ENCODE results near the gene ZDHHC7. TPM values are rescaled to one million over a fixed set of nuclear protein-coding genes. Genes with fewer than 3 reads are reported as not detected.

The ZDHHC7 gene
- total RNA-seq, 6 experiments from 2014 or later: 73.9 to 90.4 (median 78.1) TPM

- H3K27ac Mint-ChIP-seq: peak overlapping the region; percentile 80
- peaks cover 28% of the 10 kb centered on the region for H3K4me1 Mint-ChIP-seq (ENCODE audit: low read depth)
- H3K36me3 Mint-ChIP-seq (ENCODE audit: low read depth): no peaks in the 10 kb centered on the region
- H3K9me3 Mint-ChIP-seq: peaks cover 6% of the 10 kb centered on the region
- peak; percentile 8 for DNase-seq
- TF ChIP-seq, protein P1, sequence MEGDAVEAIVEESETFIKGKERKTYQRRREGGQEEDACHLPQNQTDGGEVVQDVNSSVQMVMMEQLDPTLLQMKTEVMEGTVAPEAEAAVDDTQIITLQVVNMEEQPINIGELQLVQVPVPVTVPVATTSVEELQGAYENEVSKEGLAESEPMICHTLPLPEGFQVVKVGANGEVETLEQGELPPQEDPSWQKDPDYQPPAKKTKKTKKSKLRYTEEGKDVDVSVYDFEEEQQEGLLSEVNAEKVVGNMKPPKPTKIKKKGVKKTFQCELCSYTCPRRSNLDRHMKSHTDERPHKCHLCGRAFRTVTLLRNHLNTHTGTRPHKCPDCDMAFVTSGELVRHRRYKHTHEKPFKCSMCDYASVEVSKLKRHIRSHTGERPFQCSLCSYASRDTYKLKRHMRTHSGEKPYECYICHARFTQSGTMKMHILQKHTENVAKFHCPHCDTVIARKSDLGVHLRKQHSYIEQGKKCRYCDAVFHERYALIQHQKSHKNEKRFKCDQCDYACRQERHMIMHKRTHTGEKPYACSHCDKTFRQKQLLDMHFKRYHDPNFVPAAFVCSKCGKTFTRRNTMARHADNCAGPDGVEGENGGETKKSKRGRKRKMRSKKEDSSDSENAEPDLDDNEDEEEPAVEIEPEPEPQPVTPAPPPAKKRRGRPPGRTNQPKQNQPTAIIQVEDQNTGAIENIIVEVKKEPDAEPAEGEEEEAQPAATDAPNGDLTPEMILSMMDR (IDR thresholded peaks at IDR 0.05): no peak
- no peak overlapping the region; the same call in 1 of the 2 replicates for H3K4me3 Mint-ChIP-seq
- H3K27me3 Mint-ChIP-seq (ENCODE audit: insufficient read depth): peaks cover 2% of the 10 kb centered on the region
Observed at GRCh38 chr16:84933774-84934631, 77.3 kb downstream of the ZDHHC7 start.

DNA sequence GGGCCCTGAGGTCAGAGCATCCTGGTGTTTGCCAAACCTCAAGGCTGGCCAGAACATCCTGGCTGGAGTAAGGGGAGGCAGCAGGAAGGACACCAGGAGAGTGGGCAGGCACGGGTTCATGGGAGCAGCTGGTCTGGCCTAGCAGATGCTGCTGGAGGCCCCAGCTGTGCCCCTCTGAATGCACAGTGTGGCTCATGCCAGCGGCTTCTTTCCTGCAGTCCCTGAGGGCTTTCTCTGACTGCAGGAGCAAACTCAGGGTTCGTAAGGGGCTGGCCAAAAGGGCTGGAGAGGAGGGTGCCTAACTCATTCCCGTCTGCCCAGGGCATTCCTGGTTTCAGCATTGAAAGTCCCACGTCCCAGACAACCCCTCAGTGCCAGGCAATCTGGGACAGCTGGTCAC lies 78.7 kb downstream of the ZDHHC7 start:
- Mint-ChIP-seq H3K36me3 (ENCODE audit: low read depth) (no peaks in the 10 kb centered on the region), H3K27me3 (ENCODE audit: insufficient read depth) (peaks cover 2% of the 10 kb centered on the region), H3K4me1 (ENCODE audit: low read depth) (peaks cover 33% of the 10 kb centered on the region), H3K9me3 (peaks cover 6% of the 10 kb centered on the region), H3K27ac (no peak overlapping the region), H3K4me3 (no peak overlapping the region)
- TF ChIP-seq, protein P1 (IDR thresholded peaks at IDR 0.05): no peak
- no peak for DNase-seq

DNA sequence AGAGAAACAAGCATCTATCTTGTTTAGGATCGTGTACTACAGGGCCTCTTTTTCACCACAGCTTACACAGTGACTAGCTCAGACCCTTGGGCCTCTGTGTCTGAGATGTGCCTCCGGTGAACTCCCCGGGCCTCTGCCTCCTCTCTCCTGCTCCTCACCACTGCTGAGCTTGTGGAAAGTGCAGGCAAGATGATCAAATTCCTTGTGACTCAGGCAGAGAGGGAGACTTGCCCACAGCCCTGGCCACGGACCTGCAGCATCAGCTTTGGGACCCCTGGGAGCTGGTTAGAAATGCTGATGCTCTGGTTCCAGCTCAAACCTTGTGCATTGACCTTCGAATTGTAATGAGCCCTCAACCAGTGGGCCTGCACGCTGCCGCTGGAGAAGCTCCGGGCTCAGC lies 79.8 kb downstream of the ZDHHC7 start:
- H3K27me3 Mint-ChIP-seq (ENCODE audit: insufficient read depth): peaks cover 2% of the 10 kb centered on the region
- peaks cover 6% of the 10 kb centered on the region for H3K9me3 Mint-ChIP-seq
- no peak overlapping the region for H3K27ac Mint-ChIP-seq
- no peaks in the 10 kb centered on the region for H3K36me3 Mint-ChIP-seq (ENCODE audit: low read depth)
- TF ChIP-seq, protein P1 (IDR thresholded peaks at IDR 0.05): no peak
- no peak overlapping the region for H3K4me3 Mint-ChIP-seq
- peaks cover 33% of the 10 kb centered on the region for H3K4me1 Mint-ChIP-seq (ENCODE audit: low read depth)
- DNase-seq: no peak

DNA sequence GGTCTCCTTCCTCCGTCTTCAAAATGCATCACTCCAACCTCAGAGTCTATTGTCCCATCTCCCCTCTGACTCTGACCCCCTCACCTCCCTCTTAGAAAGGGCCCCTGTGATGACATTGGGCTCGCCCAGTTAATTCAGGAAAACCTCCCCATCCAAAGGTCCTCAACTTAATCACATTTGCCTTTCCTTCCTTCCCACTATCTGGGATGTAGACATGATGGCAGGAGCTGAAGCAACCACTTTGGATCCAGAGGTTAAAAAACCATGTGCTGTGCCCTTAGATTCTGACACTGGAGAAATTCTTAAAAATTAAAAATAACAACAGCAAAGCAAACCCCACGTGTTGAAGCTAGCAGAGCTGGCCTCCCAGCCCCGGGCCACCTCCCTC lies 80.2 kb downstream of the ZDHHC7 start:
- H3K36me3 Mint-ChIP-seq (ENCODE audit: low read depth): no peaks in the 10 kb centered on the region
- no peak overlapping the region for H3K27ac Mint-ChIP-seq
- TF ChIP-seq, protein P1 (IDR thresholded peaks at IDR 0.05): no peak
- peaks cover 6% of the 10 kb centered on the region for H3K9me3 Mint-ChIP-seq
- no peak for DNase-seq
- peaks cover 2% of the 10 kb centered on the region for H3K27me3 Mint-ChIP-seq (ENCODE audit: insufficient read depth)
- H3K4me1 Mint-ChIP-seq (ENCODE audit: low read depth): peaks cover 33% of the 10 kb centered on the region
- no peak overlapping the region for H3K4me3 Mint-ChIP-seq

DNA sequence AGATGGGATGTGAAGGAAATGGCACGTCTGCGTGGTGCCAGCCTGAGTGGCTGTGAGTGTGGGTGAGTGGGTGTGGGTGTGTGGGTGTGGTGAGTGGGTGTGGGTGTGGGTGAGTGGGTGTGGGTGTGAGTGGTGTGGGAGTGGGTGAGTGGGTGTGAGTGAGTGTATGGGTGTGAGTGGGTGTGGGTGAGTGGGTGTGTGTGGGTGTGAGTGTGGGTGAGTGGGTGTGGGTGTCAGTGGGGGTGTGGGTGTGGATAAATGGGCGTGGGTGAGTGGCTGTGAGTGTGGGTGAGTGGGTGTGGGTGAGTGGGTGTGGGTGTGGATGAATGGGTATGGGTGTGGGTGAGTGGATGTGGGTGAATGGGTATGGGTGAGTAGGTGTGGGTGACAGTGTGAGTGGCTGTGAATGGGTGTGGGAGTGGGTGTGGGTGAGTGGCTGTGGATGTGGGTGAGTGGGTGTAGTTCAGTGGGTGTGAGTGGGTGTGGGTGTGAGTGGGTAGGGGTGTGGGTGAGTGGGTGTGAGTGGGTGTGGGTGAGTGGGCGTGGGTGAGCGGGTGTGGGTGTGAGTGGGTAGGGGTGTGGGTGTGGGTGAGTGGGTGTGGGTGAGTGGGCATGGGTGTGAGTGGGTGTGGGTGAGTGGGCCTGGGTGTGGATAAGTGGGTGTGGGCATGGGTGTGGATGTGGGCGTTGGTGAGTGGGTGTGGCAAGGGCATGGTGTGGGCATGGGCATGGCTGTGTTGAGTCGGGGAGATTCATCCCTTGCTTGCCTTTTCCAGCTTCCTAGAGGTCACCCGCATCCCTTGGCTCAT lies 80.8 kb downstream of the ZDHHC7 start:
- Mint-ChIP-seq H3K4me3 (no peak overlapping the region), H3K4me1 (ENCODE audit: low read depth) (peaks cover 33% of the 10 kb centered on the region), H3K27me3 (ENCODE audit: insufficient read depth) (peaks cover 2% of the 10 kb centered on the region)

More for the DNA sequence above, 80.8 kb downstream of the ZDHHC7 start:
- DNase-seq: no peak
- TF ChIP-seq, protein P1 (IDR thresholded peaks at IDR 0.05): no peak
- peaks cover 6% of the 10 kb centered on the region for H3K9me3 Mint-ChIP-seq
- no peak overlapping the region for H3K27ac Mint-ChIP-seq
- no peaks in the 10 kb centered on the region for H3K36me3 Mint-ChIP-seq (ENCODE audit: low read depth)

Measured in HFFc6 (cell line).